HL-60 (cell line): ENCODE measurements around the gene MORF4L1.
A peak's percentile ranks its signal among the peaks of the same experiment; 100 is the strongest.

Experiments
- DNase-seq, 2 experiments: peaks; one replicate each; pipeline ENCODE4 v3.0.0-alpha.2; 2010 to 2020; ENCODE audit warnings: low read depth in 1 of 2, low spot score in 1 of 2
- H3K27ac ChIP-seq: fragments of 250-450 bp; sonication (Bioruptor Pico); replicated peaks from 2 replicates; pipeline ENCODE4 v1.5.1; 2020; ENCODE audit warnings: mild to moderate bottlenecking, moderate library complexity
- H3K27me3 ChIP-seq: fragments of 250-450 bp; sonication (Bioruptor Pico); 2 replicates; pipeline ENCODE4 v1.5.1; 2021; ENCODE audit warnings: mild to moderate bottlenecking, moderate library complexity; ENCODE audit not compliant: insufficient read depth, poor library complexity, severe bottlenecking
- H3K4me3 ChIP-seq: replicated peaks from 2 replicates; pipeline ENCODE4 v1.5.1; 2011; ENCODE audit warnings: mild to moderate bottlenecking, control low read depth, low read length; ENCODE audit not compliant: insufficient read depth
- CTCF ChIP-seq: IDR thresholded peaks from one replicate; pipeline ENCODE4 v1.5.1; 2011; ENCODE audit warnings: low read length, control low read depth, inconsistent platforms; ENCODE audit not compliant: insufficient read depth
- GABPA ChIP-seq: IDR thresholded peaks from 2 replicates; pipeline ENCODE4 v1.6.1; 2012; ENCODE audit warnings: low read depth
- POLR2AphosphoS5 ChIP-seq: IDR thresholded peaks from 2 replicates; pipeline ENCODE4 v1.6.1; 2012; ENCODE audit warnings: low read depth
- REST ChIP-seq: IDR thresholded peaks from 2 replicates; pipeline ENCODE4 v1.6.1; 2012; ENCODE audit warnings: low read depth; ENCODE audit not compliant: insufficient replicate concordance
- SPI1 ChIP-seq: IDR thresholded peaks from 2 replicates; pipeline ENCODE4 v1.6.1; 2012; ENCODE audit warnings: low read depth, mild to moderate bottlenecking, borderline replicate concordance

Gene MORF4L1

GRCh38 chr15:78840661-78841375 is 31.9 kb upstream of the MORF4L1 start:
- peak; percentile 42 to 60 for DNase-seq
- H3K27me3 ChIP-seq, result no peaks in the 10 kb centered on the region
- no peak overlapping the region for H3K4me3 ChIP-seq
- no peak overlapping the region for H3K27ac ChIP-seq
- TF ChIP-seq GABPA, result no peak
- TF ChIP-seq POLR2AphosphoS5, result no peak
- TF ChIP-seq SPI1, result peak; percentile 66
- TF ChIP-seq REST, result no peak

DNA sequence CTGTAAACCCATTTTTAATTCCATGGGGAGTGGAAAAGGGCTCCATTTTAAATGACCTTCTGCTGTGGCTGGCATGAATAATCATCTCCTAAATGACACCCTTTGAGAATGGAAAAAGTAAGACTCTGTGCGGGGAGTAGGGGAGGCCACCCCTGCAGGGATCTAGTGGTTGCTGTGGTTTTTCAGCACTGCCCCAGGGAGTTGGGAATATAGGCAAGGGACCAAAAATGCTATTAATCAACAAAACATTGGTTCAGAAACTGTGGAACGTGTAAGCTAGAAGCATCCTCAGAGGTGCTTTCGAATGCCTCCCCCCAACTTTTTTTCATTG is 31.3 kb upstream of the MORF4L1 start:
- DNase-seq, result no peak
- H3K4me3 ChIP-seq, result no peak overlapping the region
- TF ChIP-seq POLR2AphosphoS5 (no peak), SPI1 (no peak), GABPA (no peak), REST (no peak), CTCF (no peak)
- no peaks in the 10 kb centered on the region for H3K27me3 ChIP-seq
- no peak overlapping the region for H3K27ac ChIP-seq

DNA sequence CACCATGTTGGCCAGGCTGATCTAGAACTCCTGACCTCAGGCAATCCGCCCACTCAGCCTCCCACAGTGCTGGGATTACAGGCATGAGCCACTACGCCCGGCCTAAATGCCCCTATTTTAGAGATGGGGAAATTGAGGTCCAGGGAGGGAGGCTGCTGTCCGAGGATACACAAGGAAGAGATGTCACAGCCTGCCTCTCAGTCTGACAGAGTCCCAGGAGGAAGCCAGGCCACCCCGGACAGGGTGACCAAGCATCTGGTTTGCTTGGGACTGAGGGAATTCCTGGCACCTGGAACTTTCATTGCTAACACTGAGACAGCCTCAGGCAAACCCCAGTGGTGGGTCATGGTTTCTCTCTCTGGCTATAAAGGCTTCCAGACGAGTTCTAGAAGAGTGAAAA is 30.8 kb upstream of the MORF4L1 start:
- Histone ChIP-seq H3K4me3 (no peak overlapping the region), H3K27ac (no peak overlapping the region), H3K27me3 (no peaks in the 10 kb centered on the region)
- DNase-seq, result no peak
- no peak for TF ChIP-seq REST
- TF ChIP-seq SPI1, result no peak
- no peak for TF ChIP-seq GABPA
- no peak for TF ChIP-seq CTCF
- no peak for TF ChIP-seq POLR2AphosphoS5
